Cortex of kidney (tissue), 1 donor: ENCODE measurements around the gene ASH1L.

Source experiments
- DNase-seq: peaks from one replicate; lab custom pipeline; 2025; lab: John Stamatoyannopoulos, UW

ASH1L gene

DNA sequence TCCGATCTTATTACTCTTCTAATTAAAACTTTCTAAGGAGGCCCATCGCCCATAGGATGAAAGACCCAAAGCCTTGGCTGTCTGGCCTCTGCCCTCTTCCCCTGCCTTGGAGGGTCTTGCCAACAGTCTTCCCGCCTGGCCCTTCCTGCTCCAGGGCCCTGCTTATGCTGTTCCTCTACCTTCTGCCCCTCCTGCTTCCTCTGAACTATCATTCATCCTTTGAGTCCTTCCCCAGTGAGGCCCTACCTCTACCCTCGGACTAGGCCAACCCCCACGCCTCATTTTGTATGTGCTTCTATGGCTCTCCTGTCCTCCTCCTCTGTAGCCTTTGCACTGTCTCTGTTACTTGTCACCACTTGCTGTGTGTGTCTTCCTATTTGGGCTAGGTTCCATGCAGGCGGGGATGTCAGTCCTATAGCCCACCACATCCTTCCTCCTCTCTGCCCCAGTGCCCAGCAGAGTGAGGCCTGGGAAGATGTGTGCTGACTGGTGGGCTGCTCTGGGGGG lies 236.5 kb downstream of the ASH1L start:
- no peak for DNase-seq

DNA sequence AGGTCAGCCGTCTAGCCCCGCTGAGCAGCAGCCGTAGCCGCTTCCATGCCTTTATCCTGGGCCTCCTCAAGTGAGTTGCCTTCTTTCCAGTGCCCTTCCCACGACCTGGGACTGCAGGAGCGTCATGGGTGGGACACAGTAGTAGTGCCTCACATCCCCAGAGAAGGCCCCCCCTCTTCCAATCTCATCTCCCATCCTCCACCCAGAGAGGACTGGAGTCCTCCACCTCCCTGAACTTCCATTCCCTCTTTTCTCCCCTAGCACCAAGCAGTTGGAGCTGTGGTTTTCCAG lies 237.1 kb downstream of the ASH1L start:
- DNase-seq, result no peak

DNA sequence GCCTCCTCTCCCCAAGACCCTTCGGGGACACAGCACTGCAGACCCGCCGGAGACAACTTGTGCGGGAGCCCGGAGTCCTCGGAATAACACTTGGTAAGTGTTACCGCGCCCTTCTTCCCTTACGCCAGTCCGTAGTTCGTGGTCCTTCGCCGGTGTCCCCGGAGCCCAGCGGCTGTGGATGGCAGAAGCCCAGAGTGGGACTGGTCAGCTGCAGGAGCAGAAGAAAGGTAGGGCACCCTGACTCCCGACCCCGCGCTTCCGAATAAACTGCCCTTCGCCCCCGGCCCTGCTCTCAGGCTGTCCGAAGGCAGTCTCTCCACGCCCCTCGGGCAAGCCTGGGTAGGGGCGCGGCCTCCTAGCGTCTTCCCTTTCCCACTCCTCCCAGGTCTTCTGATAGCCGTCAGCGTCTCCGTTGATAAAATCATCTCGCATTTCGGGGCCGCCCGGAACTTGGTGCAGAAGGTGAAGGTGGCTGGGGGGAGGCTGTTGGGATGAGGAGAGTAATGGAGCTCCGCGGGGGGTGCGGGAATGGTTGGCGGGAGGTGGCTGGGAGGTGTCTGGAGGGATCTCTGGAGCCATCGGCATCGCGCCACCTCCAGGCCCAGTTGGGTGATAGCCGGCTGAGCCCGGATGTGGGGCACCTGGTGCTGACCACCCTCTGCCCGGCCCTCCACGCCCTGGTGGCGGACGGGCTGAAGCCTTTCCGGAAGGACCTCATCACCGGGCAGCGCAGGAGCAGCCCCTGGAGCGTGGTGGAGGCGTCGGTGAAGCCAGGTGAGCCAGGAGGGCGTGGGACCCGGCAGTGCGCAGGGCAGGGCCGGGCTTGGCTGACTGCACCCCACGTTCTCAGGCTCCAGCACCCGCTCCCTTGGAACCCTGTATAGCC lies 237.6 kb downstream of the ASH1L start:
- DNase-seq, result no peak

DNA sequence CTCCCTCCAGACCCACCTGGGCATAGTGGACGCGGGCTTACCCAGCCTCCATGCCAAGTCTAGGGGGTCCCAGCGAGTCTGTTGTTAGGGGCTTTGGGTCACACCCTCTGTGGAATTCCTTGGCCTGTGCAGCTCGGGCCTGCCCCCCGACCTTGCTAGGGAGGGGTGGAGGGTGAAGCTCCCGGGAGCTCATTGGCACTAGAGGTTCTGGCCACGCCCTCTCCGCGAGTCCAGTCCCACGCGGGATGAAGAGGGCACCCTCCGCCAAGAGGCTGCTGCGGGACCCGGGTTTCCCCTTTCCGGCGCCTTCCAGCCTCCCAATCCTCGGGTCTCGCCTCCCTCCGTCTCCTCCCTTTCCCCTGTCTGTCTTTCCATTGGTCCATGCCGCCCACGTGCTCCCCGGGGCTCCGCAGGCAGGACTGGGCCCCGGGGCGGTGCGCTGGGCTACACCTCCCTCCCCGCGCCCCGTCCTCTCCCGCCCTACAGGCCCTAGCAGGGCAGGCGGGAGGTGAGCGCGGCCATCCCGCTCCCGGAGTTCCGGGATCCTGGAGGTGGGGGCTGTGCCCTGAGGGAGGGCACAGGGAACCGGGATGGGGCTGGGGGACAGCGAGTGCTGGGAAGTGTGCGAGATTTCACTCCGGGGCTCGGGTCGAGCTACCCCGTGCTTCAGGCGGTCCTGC lies 238.4 kb downstream of the ASH1L start:
- DNase-seq, result no peak

DNA sequence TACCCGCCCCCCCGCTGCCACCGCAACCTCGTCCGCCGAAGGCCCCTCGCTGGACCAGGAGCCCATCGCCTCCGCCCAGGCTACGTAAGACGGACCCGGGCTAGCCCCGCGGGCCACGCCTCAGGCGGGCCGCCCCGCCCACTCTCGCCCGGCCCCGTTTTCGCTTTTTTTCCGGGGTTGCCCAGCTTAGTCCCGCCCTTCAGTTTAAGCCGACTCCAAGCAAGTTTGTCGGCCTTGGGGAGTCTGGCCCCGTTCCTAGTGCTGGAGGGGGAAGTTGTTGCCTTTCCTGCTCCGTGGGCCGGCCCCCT lies 238.9 kb downstream of the ASH1L start:
- DNase-seq, result no peak

DNA sequence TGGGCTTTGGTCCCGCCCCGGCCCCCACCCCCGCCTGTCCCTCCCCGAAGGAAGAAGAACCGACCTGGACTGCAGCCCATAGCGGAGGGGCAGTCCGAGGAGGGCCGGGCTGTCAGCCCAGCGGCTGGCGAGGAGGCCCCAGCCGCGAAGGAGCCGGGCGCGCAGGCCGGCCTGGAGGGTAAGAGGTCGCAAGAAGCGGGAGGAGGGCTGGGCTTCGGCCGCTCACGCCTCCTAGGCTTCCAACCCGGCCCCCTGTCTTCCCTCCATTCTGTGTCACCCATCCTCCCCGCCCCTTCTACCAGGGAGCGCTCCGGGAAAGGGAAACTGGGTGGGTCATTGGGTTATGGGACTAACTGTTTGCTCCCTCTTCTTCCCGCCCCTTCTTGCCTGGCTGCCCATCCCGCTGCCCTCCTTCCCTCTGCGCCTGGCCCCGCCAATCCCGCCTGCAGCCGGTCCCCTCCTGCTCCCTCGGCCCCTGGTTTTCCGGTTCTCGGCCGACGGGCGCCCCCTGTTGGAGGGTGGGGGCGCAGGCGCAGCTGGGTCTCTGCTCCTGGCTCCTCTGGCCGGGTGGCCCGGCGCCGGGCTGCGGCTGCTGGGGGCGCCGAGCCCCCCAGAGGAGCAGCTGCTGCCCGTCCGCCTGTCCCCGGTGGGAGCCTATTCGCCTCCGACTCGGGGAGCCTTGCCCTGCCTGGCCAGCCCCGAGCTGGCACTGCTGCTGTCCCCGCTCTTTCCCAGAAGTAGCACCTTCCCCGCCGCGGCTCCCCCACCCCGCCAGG lies 239.5 kb downstream of the ASH1L start:
- peak; percentile 61 for DNase-seq

DNA sequence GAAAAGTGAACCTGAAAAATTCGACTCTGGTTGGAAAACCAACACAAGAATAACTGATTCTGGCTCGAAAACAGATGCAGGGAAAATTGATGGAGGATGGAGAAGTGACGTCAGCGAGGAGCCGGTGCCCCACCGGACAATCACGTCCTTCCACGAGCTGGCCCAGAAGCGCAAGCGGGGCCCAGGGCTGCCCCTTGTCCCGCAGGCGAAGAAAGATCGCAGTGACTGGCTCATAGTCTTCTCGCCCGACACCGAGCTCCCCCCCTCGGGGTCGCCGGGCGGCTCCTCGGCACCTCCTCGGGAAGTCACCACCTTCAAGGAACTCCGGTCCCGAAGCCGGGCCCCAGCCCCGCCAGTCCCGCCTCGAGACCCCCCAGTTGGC lies 240.0 kb downstream of the ASH1L start:
- DNase-seq, result no peak

DNA sequence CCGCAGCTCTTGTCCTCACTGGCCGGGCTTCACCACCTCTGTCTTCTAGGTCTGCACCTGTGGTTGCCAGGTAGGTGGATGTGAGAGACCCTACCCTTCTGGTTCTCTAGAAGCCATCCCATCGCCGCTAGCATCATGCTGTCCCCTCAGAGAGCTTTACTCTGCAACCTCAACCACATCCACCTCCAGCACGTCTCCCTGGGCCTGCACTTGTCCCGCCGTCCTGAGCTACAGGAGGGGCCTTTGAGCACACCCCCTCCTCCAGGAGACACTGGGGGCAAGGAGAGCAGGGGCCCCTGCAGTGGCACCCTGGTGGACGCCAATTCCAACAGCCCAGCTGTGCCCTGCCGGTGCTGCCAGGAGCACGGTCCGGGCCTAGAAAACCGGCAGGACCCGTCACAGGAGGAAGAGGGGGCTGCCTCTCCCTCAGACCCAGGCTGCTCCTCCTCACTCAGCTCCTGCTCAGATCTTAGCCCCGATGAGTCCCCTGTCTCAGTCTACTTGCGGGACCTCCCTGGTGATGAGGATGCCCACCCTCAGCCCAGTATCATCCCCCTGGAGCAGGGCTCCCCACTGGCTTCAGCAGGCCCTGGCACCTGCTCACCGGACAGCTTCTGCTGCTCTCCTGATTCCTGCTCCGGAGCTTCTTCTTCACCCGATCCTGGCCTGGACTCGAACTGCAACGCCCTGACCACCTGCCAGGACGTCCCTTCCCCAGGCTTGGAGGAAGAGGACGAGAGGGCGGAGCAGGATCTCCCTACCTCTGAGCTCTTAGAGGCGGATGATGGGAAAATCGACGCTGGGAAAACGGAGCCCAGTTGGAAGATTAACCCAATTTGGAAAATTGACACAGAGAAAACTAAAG lies 240.7 kb downstream of the ASH1L start:
- no peak for DNase-seq

DNA sequence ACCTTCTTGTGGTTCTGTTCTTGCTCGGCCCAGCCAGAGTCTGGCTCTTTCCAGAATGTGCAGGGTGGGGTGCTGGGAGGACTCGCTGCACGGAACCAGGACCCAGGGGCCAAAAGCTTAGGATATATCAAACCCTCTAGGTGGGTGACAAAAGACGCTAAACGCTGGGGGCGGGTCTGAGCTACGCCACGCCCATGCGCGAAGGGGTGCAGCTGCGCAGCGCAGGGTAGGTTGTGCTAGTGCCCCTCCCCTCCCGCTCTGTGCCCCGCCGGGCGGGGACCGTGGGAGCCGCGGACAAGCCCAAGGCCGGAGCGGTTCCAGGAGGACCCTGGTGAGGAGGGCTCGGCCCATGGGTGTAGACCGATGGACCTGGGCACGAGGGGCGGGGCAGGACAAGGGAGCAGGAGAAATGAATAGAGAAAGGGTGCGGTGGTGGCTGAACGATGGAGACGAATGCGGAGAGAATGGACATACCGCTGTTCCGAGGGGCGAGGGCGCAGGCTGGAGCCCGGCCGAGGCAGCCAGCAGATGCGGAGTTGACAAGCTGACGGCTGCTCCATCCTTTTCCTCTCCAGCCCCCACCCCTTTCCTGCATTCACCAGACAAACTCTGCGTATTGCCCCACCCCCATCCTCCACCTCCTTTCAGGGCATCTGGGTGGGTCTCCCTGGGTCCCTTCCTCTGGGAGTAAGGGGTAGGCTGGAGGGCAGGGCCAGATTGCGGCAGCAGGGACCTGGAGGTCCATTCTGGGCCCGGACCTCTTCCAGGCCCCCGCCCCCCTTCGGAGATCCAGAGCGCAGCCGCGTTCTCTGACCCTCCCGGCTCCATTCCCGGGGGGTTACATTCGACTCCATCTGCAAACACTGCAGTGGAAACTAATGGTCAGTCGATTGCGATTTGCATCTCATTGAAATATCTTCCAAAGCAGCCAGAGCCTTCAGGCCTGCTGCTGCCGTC lies 241.7 kb downstream of the ASH1L start, which contains the start of gene RUSC1:
Gene RUSC1 (plus strand): TSS at position 234 of the 957 bp plus-strand sequence. CDS start 880 bp downstream, outside the sequence.
- DNase-seq, result no peak

DNA sequence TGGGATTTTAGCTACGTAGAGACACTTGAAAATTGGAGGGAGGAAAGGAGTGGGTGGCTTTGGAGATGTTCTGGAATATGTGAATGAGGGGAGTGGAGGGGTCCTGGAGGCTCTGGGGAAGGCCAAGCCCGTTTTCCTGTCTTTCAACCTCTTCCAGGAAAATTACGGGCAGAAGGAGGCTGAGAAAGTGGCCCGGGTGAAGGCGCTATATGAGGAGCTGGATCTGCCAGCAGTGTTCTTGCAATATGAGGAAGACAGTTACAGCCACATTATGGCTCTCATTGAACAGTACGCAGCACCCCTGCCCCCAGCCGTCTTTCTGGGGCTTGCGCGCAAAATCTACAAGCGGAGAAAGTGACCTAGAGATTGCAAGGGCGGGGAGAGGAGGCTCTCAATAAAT lies 242.4 kb downstream of the ASH1L start:
- no peak for DNase-seq

DNA sequence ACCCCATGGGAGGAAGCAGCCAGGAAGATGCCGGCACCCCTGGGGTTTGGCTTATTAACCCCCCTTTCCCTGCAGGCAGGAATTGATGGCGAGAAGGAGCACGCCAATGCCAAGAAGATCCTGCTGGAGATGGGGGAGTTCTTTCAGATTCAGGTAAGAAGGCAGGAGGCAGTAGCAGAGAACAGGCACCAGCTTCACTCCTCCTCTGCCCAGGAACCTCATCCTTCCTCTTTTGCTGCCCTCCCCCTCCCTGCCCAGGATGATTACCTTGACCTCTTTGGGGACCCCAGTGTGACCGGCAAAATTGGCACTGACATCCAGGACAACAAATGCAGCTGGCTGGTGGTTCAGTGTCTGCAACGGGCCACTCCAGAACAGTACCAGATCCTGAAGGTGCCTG lies 243.1 kb downstream of the ASH1L start:
- DNase-seq, result no peak

- no peak for DNase-seq
These were observed 244.5 kb downstream of the ASH1L start for GRCh38 chr1:155318082-155318481.

DNA sequence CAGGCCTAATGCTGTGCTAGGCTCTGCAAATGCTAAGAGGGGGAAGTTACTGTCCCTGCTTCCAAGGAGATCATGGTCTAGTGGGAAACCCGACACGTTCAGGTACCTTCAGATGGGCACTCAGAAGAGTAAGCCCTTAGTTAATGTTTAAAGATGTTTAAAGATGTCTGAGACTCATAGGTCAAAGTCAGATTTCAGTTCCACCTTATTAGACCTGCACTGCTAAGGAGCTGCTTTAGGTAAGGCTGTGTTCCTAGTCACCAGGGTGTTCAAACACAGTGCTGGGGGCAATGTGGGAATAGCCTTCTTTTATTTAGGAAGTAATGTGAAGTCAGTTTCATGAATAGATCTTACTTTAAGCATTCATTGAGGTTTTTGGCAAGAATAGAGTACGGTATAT lies 245.7 kb downstream of the ASH1L start:
- DNase-seq, result no peak

DNA sequence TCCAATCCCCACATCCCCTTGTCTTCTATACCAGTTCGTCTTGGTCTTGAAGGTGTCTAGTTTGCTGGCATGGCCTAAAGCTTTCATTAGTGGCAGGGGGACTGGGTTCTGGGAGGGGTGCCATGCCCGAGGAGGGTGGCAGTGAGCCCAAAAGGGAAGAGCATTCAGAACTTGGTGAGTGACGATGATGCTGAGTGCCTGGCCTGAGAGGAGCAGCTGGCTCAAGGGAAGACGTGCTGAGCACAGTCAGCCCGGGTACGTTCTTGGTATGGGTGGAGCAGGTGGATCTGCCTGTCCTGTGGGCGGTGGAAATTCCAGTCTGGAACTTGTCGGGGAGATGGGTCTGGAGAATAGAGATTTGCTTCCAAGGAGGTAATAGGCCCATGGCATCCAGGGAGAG lies 249.3 kb downstream of the ASH1L start:
- no peak for DNase-seq

DNA sequence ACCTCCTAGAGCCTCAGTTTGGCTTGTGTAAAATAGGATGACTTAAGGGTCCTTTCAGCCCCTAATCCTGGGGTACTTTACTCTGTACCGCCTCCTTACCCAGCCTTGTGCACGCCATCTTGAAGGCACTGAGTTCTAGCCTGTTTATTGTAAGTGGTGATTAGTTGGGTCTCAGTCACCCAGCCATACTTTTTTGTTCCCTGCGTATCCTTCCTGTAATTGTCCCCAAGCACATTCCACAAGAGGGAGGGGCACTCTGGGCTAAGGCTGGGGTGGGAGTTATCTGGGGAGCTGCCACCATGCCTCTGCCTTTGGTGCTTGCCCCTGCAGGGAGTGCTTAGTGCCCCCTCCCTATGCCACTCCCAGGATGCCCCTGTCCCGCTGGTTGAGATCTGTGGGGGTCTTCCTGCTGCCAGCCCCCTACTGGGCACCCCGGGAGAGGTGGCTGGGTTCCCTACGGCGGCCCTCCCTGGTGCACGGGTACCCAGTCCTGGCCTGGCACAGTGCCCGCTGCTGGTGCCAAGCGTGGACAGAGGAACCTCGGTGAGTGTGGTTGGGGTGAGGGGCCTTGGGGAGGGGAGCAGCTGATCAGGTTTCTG lies 253.1 kb downstream of the ASH1L start:
- DNase-seq, result no peak

DNA sequence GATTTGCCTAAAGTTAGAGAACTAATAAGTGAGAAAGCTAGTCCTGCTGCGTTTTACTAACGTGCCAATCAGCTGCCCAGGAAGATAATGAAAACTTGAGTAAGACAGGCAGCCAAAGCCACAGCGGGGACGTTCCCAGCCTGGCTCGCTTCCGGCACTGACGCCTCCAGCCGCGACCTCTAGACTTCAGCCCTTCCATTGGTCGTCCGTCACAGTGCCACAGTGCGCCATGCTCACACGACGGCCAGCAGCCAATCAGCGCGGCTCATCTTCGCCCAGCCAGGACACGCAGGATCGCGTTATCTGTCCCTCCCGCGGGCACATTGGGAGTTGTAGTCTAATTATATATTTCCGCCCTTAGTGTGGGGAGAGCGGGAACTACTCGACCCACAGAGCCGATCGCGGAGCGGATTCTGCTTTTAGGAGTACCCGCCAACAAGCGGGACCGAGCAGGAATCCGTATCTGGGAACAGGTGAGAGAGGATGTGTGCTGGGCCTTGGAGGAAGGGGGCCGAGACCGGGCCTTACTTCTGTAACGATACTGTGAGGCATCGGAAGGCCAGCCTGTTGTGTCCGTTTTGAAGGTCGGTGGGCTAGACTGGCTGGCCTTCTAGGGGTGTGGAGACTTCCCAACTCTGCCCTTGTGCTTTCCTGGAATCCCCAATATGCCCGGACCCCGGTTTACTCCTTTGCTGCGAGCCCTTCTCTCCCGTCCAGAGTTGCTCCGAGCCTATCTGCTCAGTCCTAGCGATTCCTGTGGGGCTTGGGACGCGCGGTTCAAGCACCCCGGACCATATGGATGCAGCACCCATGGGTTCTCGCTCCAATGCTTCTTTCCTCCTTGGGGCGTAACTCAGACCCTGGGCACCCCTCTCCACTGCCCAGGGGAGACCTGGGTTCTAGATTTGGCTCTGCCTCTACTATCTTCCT lies 253.8 kb downstream of the ASH1L start, which contains the start of gene FDPS:
Gene FDPS (plus strand): TSS at position 374 of the 930 bp plus-strand sequence. CDS start 924 bp downstream, outside the sequence.
- peak; percentile 65 for DNase-seq

DNA sequence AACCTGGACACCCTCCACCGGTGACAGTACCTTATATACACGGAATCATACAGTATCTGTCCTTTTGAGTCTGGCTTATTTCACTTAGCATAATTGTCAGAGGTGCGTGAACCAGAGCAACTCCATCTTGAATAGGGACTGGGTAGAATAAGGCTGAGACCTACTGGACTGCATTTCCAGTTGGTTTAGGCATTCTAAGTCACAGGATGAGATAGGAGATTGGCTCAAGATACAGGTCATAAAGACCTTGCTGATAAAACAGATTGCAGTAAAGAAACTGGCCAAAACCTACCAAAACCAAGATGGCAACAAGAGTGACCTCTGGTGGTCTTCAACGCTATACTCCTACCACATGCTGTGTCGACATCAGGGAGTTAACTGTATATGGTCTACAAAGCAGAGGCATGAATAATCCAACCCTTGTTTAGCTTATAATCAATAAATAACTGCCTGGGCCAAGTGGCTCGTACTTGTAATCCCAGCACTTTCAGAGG lies 255.3 kb downstream of the ASH1L start:
- no peak for DNase-seq

DNA sequence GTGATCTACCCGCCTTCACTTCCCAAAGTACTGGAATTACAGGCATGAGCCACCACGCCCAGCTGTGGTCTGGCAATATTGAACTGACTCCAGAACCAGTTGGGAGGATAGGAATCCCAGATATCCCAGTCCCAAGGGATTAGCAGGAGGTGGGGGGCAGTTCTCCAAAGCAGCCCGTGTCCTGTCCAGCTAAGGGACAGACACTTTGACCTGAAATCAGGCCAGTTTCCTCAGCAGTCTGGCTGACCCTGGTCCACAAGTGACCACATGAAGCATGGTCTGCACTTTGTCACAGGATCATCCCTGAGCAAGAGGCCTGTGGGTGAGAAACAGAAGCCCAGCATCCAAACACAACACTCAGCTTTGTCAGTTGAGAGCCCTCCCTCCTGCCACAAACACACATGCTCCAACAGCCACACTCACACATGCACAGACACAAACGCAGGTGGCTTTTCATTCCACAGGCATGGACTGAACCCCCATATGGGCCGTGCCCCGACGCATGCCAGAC lies 256.7 kb downstream of the ASH1L start:
- no peak for DNase-seq
